Uterus (tissue), 4 donors: Measurements from ENCODE around the gene CACNA1E. TPM values are rescaled to one million over a fixed set of nuclear protein-coding genes. Genes with fewer than 3 reads are reported as not detected.
"Not testable (repeated sequence)": the region's sequence is repeated elsewhere in the genome, so short reads cannot be mapped to it uniquely, and the experiment has no call there.

Experiments used
- DNase-seq, 2 donors: peaks; one replicate each; pipeline ENCODE4 v3.0.0-alpha.2; 2019 to 2020
- H3K27ac ChIP-seq, 2 donors: fragments of 200-600 bp; sonication (generic); 1 replicate in 1 of 2; 2 replicates in 1 of 2; pipeline ENCODE4 v1.5.1; 2016 to 2018
- H3K27me3 ChIP-seq, 2 donors: fragments of 200-600 bp; sonication (generic); one replicate each; pipeline ENCODE4 v1.5.1; 2018 to 2019; ENCODE audit warnings: control low read depth in 1 of 2
- H3K36me3 ChIP-seq, 2 donors: fragments of 200-600 bp; sonication (generic); one replicate each; pipeline ENCODE4 v1.5.1; 2019; ENCODE audit warnings: control low read depth in 1 of 2
- H3K4me1 ChIP-seq, 2 donors: fragments of 200-600 bp; sonication (generic); one replicate each; pipeline ENCODE4 v1.5.1; 2018 to 2019; ENCODE audit warnings: control low read depth in 1 of 2
- H3K4me3 ChIP-seq, 2 donors: fragments of 200-600 bp; sonication (generic); 1 replicate in 1 of 2; 2 replicates in 1 of 2; pipeline ENCODE4 v1.5.1; 2018 to 2019; ENCODE audit warnings: mild to moderate bottlenecking in 1 of 2
- H3K9me3 ChIP-seq, 2 donors: fragments of 200-600 bp; sonication (generic); one replicate each; pipeline ENCODE4 v1.5.1; 2019; ENCODE audit warnings: control low read depth in 1 of 2
- POLR2A ChIP-seq, 2 donors: fragments of 450-650 bp; IDR thresholded peaks; one replicate each; pipeline ENCODE4 v1.6.1; 2016; ENCODE audit warnings: antibody characterized with exemption in 2 of 2, mild to moderate bottlenecking in 1 of 2, moderate library complexity in 1 of 2
- intact Hi-C: fragments of 100-400 bp; cut with DNase I; formaldehyde crosslinking; loops from one replicate; pipeline ENCODE4 v1.15.1; 2023; ENCODE audit warnings: low total_unique reads
- total RNA-seq, 4 donors: library from RNA; depleted of rRNA in 3 of 4; stranded (reverse); fragments of >200 nt in 3 of 4; gene quantifications; one replicate each; pipeline versions ENCODE4 v1.1.0 to v1.2.4, GENCODE V29; 2014 to 2023
- TF ChIP-seq, protein P1 (sequence below), 4 experiments: fragments of 200-600 bp in 2 of 4; fragments of 450-650 bp in 2 of 4; sonication (generic) in 2 of 4; IDR thresholded peaks; one replicate each; pipeline ENCODE4 v1.5.1; 2016 to 2019; ENCODE audit warnings: antibody characterized with exemption in 4 of 4, mild to moderate bottlenecking in 2 of 4, moderate library complexity in 1 of 4
- donor health status: DM: yes; HTN: yes; CAD: no.

The CACNA1E gene
- total RNA-seq, 4 donors from 2014 or later, result 0.12 to 3.4 TPM; not detected in 2

DNA sequence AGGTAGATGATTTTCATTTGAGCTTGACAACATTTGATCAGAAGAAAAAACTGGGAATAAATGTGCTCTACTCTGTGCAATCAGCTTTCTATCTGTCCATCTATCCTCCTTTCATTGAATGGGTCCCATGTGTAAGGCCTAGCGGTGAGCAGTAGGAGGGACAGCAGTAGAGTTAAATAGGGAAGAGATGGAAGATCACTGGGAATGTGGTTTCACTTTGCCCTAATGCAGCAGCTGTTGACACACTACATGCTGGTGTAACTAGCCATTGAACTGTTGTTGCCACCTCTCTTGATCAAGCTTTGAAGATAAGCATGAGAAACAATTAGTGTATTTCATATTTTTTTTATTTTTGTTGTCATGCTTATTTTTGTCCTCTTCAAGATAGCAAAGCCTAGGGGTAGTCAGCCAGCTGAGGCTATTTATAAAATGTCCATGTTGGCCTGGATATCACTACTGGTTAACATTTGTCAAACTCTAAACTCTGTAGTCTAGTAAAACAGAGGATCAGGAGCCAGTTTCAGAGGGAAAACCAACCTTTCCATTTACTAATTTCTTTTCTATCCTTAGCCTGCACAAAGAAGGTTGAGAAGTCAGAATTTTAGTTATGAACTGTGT lies 41.9 kb downstream of the CACNA1E start:
- no peak overlapping the region for H3K27ac ChIP-seq
- H3K36me3 ChIP-seq, result no peaks in the 10 kb centered on the region
- no peaks in the 10 kb centered on the region for H3K4me1 ChIP-seq
- no peaks in the 10 kb centered on the region for H3K27me3 ChIP-seq
- DNase-seq, result no peak
- no peaks in the 10 kb centered on the region for H3K9me3 ChIP-seq
- TF ChIP-seq, protein P1, sequence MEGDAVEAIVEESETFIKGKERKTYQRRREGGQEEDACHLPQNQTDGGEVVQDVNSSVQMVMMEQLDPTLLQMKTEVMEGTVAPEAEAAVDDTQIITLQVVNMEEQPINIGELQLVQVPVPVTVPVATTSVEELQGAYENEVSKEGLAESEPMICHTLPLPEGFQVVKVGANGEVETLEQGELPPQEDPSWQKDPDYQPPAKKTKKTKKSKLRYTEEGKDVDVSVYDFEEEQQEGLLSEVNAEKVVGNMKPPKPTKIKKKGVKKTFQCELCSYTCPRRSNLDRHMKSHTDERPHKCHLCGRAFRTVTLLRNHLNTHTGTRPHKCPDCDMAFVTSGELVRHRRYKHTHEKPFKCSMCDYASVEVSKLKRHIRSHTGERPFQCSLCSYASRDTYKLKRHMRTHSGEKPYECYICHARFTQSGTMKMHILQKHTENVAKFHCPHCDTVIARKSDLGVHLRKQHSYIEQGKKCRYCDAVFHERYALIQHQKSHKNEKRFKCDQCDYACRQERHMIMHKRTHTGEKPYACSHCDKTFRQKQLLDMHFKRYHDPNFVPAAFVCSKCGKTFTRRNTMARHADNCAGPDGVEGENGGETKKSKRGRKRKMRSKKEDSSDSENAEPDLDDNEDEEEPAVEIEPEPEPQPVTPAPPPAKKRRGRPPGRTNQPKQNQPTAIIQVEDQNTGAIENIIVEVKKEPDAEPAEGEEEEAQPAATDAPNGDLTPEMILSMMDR (IDR thresholded peaks at IDR 0.05), result no peak
- no peak for TF ChIP-seq POLR2A (IDR thresholded peaks at IDR 0.05)
- no peak overlapping the region for H3K4me3 ChIP-seq
- intact Hi-C loops, result no loop called here

DNA sequence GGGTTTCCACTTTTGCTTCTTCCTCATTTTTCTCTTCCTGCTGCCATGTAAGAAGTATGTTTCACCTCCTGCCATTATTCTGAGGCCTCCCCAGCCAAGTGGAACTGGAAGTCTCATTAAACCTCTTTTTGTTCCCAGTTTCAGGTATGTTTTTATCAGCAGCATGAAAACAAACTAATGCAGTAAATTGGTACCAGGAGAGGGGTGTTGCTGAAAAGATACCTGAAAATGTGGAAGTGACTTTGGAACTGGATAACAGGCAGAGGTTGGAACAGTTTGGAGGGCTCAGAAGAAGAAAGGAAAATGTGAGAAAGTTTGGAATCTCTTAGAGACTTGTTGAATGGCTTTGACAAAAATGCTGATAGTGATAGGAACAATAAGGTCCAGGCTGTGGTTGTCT lies 44.9 kb downstream of the CACNA1E start:
- H3K4me3 ChIP-seq, H3K27ac ChIP-seq, intact Hi-C loops, DNase-seq, H3K36me3 ChIP-seq, H3K9me3 ChIP-seq, H3K4me1 ChIP-seq, H3K27me3 ChIP-seq: not testable (repeated sequence)

DNA sequence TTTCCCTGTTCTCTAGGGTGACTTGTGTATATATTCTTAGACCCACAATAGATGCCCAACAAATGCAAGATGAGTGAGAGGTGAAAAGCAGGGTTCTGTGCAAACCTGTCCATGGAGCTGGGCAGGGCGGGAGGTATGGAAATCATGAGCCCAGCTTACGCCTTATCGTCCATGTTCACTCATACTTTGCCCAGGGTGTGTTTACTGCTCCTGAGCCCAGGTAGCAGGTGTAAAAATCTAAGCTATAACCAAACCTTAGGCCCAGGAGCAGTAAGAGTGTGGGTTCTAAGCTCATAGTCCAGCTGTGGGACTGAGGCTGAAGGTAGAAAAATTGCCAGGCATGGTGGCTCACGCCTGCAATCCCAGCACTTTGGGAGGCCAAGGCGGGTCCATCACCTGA lies 48.1 kb downstream of the CACNA1E start:
- TF ChIP-seq POLR2A (IDR thresholded peaks at IDR 0.05), result no peak
- TF ChIP-seq, protein P1 (IDR thresholded peaks at IDR 0.05), result no peak
- Histone ChIP-seq H3K9me3 (no peaks in the 10 kb centered on the region), H3K27ac (no peak overlapping the region), H3K4me1 (no peaks in the 10 kb centered on the region), H3K4me3 (no peak overlapping the region), H3K27me3 (no peaks in the 10 kb centered on the region), H3K36me3 (no peaks in the 10 kb centered on the region)
- DNase-seq, result no peak
- intact Hi-C loops, result no loop called here

DNA sequence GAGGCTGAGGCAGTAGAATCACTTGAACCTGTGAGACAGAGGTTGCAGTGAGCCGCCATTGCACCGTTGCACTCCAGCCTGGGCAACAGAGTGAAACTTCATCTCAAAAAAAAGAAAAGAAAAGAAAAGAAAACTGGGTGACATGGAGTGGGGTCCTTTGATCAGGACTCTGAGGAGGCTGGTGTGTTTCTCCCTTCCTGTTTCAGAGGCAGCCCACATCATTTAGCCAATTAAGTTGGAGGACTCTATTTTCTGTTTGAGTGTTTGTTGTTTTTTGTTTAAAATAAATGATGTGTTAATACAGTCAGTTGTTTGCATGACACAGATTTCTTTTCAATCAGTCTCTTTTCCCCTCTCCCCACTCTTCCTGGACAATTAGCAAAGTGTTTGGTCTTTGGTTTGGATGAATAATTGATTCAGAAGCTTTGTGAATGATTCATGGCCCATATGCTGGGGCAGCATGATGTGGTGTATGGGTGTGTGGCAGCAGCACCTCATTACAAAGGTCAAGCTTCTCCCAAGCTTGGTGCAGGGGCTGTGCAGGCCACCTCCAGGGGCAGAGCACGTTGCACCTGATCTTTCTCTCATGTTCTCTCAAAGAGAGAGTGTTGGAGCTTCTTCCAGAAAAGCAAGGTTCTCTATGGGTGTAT lies 48.8 kb downstream of the CACNA1E start:
- Histone ChIP-seq H3K27me3 (no peaks in the 10 kb centered on the region), H3K4me1 (no peaks in the 10 kb centered on the region), H3K9me3 (no peaks in the 10 kb centered on the region), H3K4me3 (no peak overlapping the region), H3K27ac (no peak overlapping the region), H3K36me3 (no peaks in the 10 kb centered on the region)
- TF ChIP-seq, protein P1 (IDR thresholded peaks at IDR 0.05), result no peak
- TF ChIP-seq POLR2A (IDR thresholded peaks at IDR 0.05), result no peak
- no peak for DNase-seq
- intact Hi-C loops, result no loop called here

DNA sequence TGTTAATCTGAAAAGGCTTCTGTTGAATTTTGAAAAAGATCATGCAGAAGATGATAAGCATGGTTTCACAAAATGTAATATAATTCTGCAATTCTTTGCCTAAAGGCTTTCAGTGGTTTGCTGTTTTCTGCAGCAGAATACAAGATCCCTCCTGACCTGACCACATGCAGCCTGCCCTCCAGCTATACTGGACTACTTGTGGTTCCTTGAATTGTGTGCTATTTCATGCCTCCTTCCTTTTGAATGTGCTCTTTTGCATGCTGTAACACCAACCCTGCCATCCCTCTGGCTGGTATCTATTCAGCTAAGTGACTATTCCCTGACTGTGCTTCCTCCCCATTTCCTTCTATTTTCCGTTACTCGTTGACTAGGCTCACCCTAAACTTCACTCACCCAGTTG lies 55.5 kb downstream of the CACNA1E start:
- H3K4me1 ChIP-seq, result no peaks in the 10 kb centered on the region
- intact Hi-C loops, result no loop called here
- TF ChIP-seq, protein P1 (IDR thresholded peaks at IDR 0.05), result no peak
- TF ChIP-seq POLR2A (IDR thresholded peaks at IDR 0.05), result no peak
- H3K27ac ChIP-seq, result no peak overlapping the region
- H3K36me3 ChIP-seq, result no peaks in the 10 kb centered on the region
- H3K4me3 ChIP-seq, result no peak overlapping the region
- no peak for DNase-seq
- no peaks in the 10 kb centered on the region for H3K27me3 ChIP-seq
- H3K9me3 ChIP-seq, result no peaks in the 10 kb centered on the region
